HG03175 (cell line): ENCODE measurements around the gene ST3GAL4.
"Not testable (repeated sequence)": the region's sequence is repeated elsewhere in the genome, so short reads cannot be mapped to it uniquely, and the experiment has no call there.

Experiments used
- ATAC-seq: cut with Tn5 transposase; IDR thresholded peaks from one replicate; pipeline ENCODE4 v1.9.1; 2021; ENCODE audit warnings: mild to moderate bottlenecking, moderate library complexity; ENCODE audit not compliant: unreplicated experiment

Gene ST3GAL4

DNA sequence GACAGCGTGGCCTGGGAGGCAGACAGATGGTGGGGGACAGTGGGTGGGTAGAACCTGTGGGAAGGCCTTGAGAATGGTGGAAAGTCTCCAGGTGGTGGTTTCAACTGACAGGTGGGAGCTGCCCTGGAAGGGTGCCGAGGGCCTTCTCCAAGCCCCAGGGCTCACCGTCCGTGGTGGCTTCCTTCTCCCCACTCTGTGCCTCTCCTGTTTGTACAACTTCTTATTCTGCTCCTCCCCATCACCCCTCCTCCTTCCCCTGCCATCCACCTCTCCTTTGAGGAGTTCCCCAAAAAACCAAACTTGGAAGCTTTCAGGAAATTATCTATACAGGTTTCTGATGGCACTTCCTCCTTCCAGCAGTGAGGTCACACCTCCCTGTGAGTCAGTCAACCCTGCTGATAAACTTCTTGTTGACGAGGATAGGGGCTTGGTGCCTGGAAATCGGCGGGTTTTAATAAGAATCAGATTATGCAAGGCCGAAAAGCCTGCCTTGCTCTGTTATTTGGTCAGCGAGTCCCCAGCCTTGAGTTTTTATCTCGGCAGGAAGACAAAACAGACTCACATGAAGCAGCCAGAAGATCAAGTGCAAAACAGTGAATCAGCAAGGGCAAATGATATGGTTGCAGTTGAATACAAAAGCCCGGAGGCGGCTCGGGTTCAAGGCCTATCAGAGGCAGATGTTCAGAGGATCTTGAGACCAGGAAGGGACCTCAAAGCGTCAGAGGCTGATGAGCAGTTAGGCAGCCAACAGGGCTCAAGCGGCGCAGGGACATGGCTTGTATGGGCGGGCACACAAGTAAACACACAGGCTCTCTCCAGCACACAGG is 9.5 kb upstream of the ST3GAL4 start:
- ATAC-seq: no peak

- no peak for ATAC-seq
Measured at GRCh38 chr11:126346586-126346940, 8.9 kb upstream of the ST3GAL4 start.

GRCh38 chr11:126346946-126347345 is 8.5 kb upstream of the ST3GAL4 start:
- not testable (repeated sequence) for ATAC-seq

- no peak for ATAC-seq
Measured at GRCh38 chr11:126347751-126348668, 7.5 kb upstream of the ST3GAL4 start.

DNA sequence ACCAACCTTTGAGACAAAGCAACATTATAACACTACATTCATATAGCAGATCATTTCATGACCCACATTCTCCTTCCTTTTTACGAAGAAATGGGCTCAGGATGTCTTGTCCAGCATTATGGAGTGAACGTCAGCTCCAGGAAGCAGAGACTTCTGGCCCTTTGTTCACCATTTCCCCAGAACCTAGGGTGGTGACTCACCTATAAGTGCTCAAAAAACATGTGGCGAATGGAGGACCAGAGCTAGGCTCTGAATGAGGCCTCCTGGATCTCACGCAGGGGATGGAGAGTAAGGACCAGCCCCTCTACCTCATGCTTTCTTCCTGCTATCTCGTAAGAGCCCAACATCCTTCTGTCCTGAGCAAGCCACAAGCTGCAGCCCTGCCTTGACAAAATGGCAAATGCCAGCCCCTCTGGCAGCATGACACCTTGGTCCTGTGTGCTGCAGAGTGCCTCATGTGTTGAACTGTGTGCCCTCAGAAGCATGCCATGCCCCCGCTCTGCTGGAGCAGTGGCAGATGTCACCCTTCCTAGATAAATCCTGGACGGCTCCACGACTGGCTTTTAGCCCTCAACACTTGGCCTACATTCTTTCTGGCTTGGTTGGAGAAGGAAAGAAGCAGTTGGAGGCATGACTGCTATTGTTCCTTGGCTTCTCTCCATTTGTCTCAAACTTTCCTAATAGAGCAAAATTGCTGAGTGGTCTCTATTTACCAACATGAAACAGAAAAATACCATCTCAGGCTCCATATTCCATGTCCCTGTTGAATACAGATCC is 6.5 kb upstream of the ST3GAL4 start:
- ATAC-seq: no peak

DNA sequence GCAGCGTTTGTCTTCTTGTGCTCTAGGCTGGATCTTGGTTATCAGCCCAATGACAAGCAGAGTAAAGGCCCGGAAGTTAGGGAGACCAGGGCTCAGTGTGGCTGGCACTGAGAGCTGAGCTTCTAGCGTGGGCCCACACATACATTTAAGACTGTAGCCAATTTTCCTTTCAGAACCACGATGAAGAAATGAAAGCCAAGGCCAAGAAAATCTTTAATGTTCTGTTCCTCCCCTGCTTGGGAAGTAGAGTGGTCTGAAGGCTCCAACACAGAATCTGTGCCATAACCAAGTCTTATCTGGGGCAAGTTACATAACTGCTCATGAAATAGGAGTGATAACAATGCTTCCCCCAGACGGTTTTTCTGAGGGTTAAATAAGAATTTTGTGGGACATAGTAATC is 4.7 kb upstream of the ST3GAL4 start:
- ATAC-seq: no peak

DNA sequence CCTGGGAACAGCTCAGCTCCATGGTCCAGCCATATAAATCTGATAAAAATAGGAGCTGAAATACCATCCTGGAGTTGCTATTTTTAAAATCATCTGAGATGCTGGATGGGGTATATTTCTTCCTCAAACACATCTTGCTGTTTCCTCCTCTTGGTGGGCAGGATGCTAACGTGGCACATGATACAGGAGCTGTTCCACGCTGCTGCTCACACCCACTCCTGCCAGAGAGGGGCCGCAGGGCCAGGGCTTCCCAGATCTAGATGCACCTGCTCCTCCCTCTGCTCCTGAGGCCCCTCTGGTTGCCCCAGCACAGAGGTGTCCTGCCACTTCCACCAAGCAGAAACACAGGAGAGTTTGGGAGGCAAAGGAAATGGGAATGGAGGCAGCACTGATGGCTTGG is 3.3 kb upstream of the ST3GAL4 start:
- ATAC-seq: no peak

- ATAC-seq: no peak
Measured at GRCh38 chr11:126352934-126353801, 2.3 kb upstream of the ST3GAL4 start.

- ATAC-seq: peak; percentile 42
Measured at GRCh38 chr11:126354631-126355323, 709 bp upstream of the ST3GAL4 start.

GRCh38 chr11:126355926-126356897 is 726 bp downstream of the ST3GAL4 start:
- peak; percentile 25 for ATAC-seq

DNA sequence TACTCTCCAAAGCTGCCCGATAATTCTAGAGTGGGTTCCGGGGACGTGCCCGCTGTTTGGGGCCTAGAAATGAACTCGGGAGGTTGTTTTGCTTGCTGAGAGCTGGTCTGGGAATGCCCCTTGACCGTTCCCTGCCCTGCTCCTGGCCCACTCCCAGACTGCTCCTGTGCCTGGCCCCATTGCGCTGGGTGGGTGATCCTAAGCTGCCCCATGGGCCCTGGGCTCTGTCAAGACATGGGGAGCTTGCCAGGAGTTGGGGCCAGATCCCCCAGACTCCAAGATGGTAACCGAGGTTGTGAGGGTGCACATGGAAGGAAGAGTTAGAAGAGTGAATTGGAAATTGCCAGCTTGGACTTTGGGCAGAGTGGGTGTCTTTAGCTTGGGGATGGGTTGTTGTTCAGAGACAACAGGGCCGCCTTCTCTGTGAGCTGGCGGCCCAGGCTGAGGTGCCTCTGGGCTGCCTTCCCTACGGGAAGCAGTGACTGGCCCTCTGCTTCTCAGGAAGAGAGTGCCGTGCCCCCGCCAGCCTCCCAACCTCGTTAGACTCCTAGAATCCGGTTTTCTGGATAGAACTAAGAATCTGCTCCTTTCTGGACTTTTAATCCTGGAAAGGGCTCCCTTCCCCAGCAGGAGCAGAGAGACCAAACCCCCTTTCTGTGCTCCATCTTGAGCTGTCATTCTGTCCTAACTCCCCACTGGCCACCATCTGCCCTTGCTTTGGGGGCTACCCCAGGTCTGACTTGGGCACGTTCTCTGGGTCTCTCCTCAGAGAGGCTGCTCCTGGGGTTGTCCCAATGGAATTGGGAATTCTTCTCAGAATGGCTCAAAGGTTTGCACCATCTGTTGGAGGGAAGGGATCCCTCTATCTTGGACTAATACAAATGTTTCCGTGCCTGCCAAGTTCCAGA is 1.8 kb downstream of the ST3GAL4 start:
- no peak for ATAC-seq

- no peak for ATAC-seq
Measured at GRCh38 chr11:126357969-126358762, 2.7 kb downstream of the ST3GAL4 start.

DNA sequence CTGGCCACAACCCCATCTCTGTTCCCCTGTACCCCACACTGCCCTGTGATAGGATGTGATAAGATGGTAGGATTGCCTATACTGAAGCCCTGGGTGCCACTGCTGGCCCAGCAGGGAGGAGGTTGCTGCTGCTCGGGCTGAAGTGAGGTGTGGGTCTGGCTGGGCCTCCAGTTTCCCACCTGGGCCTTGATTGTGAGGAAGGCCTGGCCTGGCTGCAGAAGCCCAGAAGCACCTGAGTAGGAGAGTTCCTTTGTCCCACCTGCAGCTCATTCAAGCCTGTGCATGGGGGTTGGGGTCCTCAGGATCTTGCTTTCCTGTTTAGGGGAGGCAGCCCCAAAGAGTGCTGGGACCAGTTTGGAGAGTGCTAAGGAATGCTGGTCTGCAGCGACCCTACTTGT is 3.3 kb downstream of the ST3GAL4 start:
- no peak for ATAC-seq

- no peak for ATAC-seq
Measured at GRCh38 chr11:126359431-126360048, 4.1 kb downstream of the ST3GAL4 start.

DNA sequence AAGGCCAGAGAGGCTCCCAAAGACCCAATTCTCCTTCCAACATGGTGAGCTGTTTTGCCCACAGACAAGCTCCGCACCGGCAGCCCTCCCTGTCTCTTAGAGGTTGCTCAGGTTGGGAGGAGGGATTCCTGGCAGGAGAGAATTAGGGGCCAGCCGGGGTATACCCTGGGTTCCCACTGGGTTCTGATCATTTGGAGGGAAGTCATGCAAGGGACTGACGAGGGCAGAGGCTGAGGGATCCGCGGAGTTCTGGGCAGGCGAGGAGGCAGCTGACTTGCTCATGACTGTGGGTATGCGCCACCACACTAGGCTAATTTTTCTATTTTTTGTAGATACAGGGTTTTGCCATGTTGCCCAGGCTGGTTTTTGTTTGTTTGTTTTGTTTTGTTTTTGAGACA is 4.6 kb downstream of the ST3GAL4 start:
- ATAC-seq: no peak

GRCh38 chr11:126361400-126361799 is 5.9 kb downstream of the ST3GAL4 start:
- ATAC-seq: no peak
